HEK293 (cell line): ENCODE results near the gene CDT1.

Experiments used
- BCL11A ChIP-seq: fragments of 450-650 bp; formaldehyde crosslinking; IDR thresholded peaks from 2 replicates; pipeline ENCODE4 v1.5.1; 2016; ENCODE audit warnings: low read depth, missing biosample characterization, missing genetic modification characterization
- GLI2 ChIP-seq: fragments of 450-650 bp; formaldehyde crosslinking; IDR thresholded peaks from 2 replicates; pipeline ENCODE4; 2017; ENCODE audit warnings: missing biosample characterization, missing genetic modification characterization, low read depth, borderline replicate concordance
- KLF7 ChIP-seq: fragments of 450-650 bp; formaldehyde crosslinking; IDR thresholded peaks from 2 replicates; pipeline ENCODE4 v1.5.1; 2016; ENCODE audit warnings: missing biosample characterization, missing genetic modification characterization, borderline replicate concordance
- MYNN ChIP-seq: fragments of 450-650 bp; formaldehyde crosslinking; IDR thresholded peaks from 2 replicates; pipeline ENCODE4 v1.5.1; 2016; ENCODE audit warnings: missing biosample characterization, missing genetic modification characterization, borderline replicate concordance
- MZF1 ChIP-seq: fragments of 450-650 bp; formaldehyde crosslinking; IDR thresholded peaks from 2 replicates; pipeline ENCODE4 v1.5.1; 2017; ENCODE audit warnings: missing biosample characterization, missing genetic modification characterization, borderline replicate concordance
- WT1 ChIP-seq: fragments of 450-650 bp; formaldehyde crosslinking; IDR thresholded peaks from 2 replicates; pipeline ENCODE4 v1.5.1; 2016; ENCODE audit warnings: missing biosample characterization, missing genetic modification characterization
- ZBTB17 ChIP-seq: fragments of 450-650 bp; formaldehyde crosslinking; IDR thresholded peaks from 2 replicates; pipeline ENCODE4 v1.5.1; 2016; ENCODE audit warnings: missing biosample characterization, missing genetic modification characterization
- ZBTB6 ChIP-seq: fragments of 450-650 bp; formaldehyde crosslinking; IDR thresholded peaks from 2 replicates; pipeline ENCODE4 v1.5.1; 2017; ENCODE audit warnings: missing biosample characterization, missing genetic modification characterization
- ZFP41 ChIP-seq: fragments of 450-650 bp; formaldehyde crosslinking; IDR thresholded peaks from 2 replicates; pipeline ENCODE4 v1.5.1; 2016; ENCODE audit warnings: missing biosample characterization, missing genetic modification characterization, borderline replicate concordance
- ZFP69B ChIP-seq: fragments of 450-650 bp; formaldehyde crosslinking; IDR thresholded peaks from 2 replicates; pipeline ENCODE4 v1.5.1; 2016; ENCODE audit warnings: missing biosample characterization, missing genetic modification characterization
- ZNF112 ChIP-seq: fragments of 450-650 bp; formaldehyde crosslinking; IDR thresholded peaks from 2 replicates; pipeline ENCODE4 v1.5.0; 2017; ENCODE audit warnings: missing biosample characterization, missing genetic modification characterization
- ZNF121 ChIP-seq: fragments of 450-650 bp; formaldehyde crosslinking; IDR thresholded peaks from 2 replicates; pipeline ENCODE4 v1.5.1; 2016; ENCODE audit warnings: missing biosample characterization, missing genetic modification characterization
- ZNF138 ChIP-seq: fragments of 450-650 bp; formaldehyde crosslinking; IDR thresholded peaks from 2 replicates; pipeline ENCODE4 v1.5.1; 2016; ENCODE audit warnings: missing biosample characterization, missing genetic modification characterization, borderline replicate concordance
- ZNF175 ChIP-seq: fragments of 450-650 bp; formaldehyde crosslinking; IDR thresholded peaks from 2 replicates; pipeline ENCODE4 v1.5.1; 2016; ENCODE audit warnings: missing biosample characterization, missing genetic modification characterization
- ZNF302 ChIP-seq: fragments of 450-650 bp; formaldehyde crosslinking; IDR thresholded peaks from 2 replicates; pipeline ENCODE4 v1.5.1; 2016; ENCODE audit warnings: missing biosample characterization, missing genetic modification characterization, low read depth
- ZNF341 ChIP-seq: fragments of 450-650 bp; formaldehyde crosslinking; IDR thresholded peaks from 2 replicates; pipeline ENCODE4; 2016; ENCODE audit warnings: low read depth, missing biosample characterization, missing genetic modification characterization
- ZNF501 ChIP-seq: fragments of 450-650 bp; formaldehyde crosslinking; IDR thresholded peaks from 2 replicates; pipeline ENCODE4 v1.5.1; 2016; ENCODE audit warnings: missing biosample characterization, missing genetic modification characterization
- ZNF548 ChIP-seq: fragments of 450-650 bp; formaldehyde crosslinking; IDR thresholded peaks from 2 replicates; pipeline ENCODE4 v1.5.1; 2016; ENCODE audit warnings: missing biosample characterization, missing genetic modification characterization
- ZNF558 ChIP-seq: fragments of 450-650 bp; formaldehyde crosslinking; IDR thresholded peaks from 2 replicates; pipeline ENCODE4 v1.5.1; 2016; ENCODE audit warnings: missing biosample characterization, missing genetic modification characterization
- ZNF600 ChIP-seq: fragments of 450-650 bp; formaldehyde crosslinking; IDR thresholded peaks from 2 replicates; pipeline ENCODE4 v1.5.1; 2016; ENCODE audit warnings: missing biosample characterization, missing genetic modification characterization
- ZNF629 ChIP-seq: fragments of 450-650 bp; formaldehyde crosslinking; IDR thresholded peaks from 2 replicates; pipeline ENCODE4 v1.5.1; 2017; ENCODE audit warnings: missing biosample characterization, missing genetic modification characterization
- ZNF701 ChIP-seq: fragments of 450-650 bp; formaldehyde crosslinking; IDR thresholded peaks from 2 replicates; pipeline ENCODE4 v1.5.1; 2016; ENCODE audit warnings: missing biosample characterization, missing genetic modification characterization
- ZNF785 ChIP-seq: fragments of 450-650 bp; formaldehyde crosslinking; IDR thresholded peaks from 2 replicates; pipeline ENCODE4 v1.5.1; 2016; ENCODE audit warnings: missing biosample characterization, missing genetic modification characterization
- ZNF792 ChIP-seq: fragments of 450-650 bp; formaldehyde crosslinking; IDR thresholded peaks from 2 replicates; pipeline ENCODE4 v1.5.1; 2016; ENCODE audit warnings: missing biosample characterization, missing genetic modification characterization
- TF ChIP-seq, protein P1 (sequence below): fragments of 450-650 bp; formaldehyde crosslinking; IDR thresholded peaks from 2 replicates; pipeline ENCODE4 v1.5.1; 2016; ENCODE audit warnings: missing biosample characterization, missing genetic modification characterization, low read depth
- TF ChIP-seq, protein P2 (sequence below): fragments of 450-650 bp; formaldehyde crosslinking; IDR thresholded peaks from 2 replicates; pipeline ENCODE4 v1.5.1; 2017; ENCODE audit warnings: missing biosample characterization, mild to moderate bottlenecking, missing genetic modification characterization, moderate library complexity
- TF ChIP-seq, protein P3 (sequence below): fragments of 450-650 bp; formaldehyde crosslinking; IDR thresholded peaks from 2 replicates; pipeline ENCODE4 v1.5.1; 2016; ENCODE audit warnings: missing biosample characterization, missing genetic modification characterization
- TF ChIP-seq, protein P4 (sequence below): fragments of 450-650 bp; formaldehyde crosslinking; IDR thresholded peaks from 2 replicates; pipeline ENCODE4 v1.5.1; 2016; ENCODE audit warnings: missing biosample characterization, missing genetic modification characterization, borderline replicate concordance

CDT1 gene

GRCh38 chr16:88770461-88771293, 32.9 kb upstream of the CDT1 start (continued):
- TF ChIP-seq ZBTB6 (tag by site-specific recombination), result peak; percentile 72
- peak; percentile 54 for TF ChIP-seq WT1
- TF ChIP-seq ZNF558 (tag by site-specific recombination), result no peak
- no peak for TF ChIP-seq ZNF792 (tag by site-specific recombination)
- TF ChIP-seq ZNF121 (tag by site-specific recombination), result no peak
- TF ChIP-seq ZNF701 (tag by site-specific recombination), result no peak
- TF ChIP-seq MZF1 (tag by site-specific recombination), result no peak
- TF ChIP-seq MYNN (tag by site-specific recombination), result no peak
- TF ChIP-seq ZBTB17, result peak; percentile 86
- TF ChIP-seq ZNF629, result 0 out of 2 replicates have a peak, but pooled peaks have one; percentile 61
- no peak for TF ChIP-seq ZNF138
- no peak for TF ChIP-seq ZNF785 (tag by site-specific recombination)
- TF ChIP-seq ZNF600, result peak; percentile 96
- TF ChIP-seq, protein P1, sequence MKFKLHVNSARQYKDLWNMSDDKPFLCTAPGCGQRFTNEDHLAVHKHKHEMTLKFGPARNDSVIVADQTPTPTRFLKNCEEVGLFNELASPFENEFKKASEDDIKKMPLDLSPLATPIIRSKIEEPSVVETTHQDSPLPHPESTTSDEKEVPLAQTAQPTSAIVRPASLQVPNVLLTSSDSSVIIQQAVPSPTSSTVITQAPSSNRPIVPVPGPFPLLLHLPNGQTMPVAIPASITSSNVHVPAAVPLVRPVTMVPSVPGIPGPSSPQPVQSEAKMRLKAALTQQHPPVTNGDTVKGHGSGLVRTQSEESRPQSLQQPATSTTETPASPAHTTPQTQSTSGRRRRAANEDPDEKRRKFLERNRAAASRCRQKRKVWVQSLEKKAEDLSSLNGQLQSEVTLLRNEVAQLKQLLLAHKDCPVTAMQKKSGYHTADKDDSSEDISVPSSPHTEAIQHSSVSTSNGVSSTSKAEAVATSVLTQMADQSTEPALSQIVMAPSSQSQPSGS (tag by site-specific recombination), result no peak; the same call in 1 of the 2 replicates
- TF ChIP-seq, protein P2, sequence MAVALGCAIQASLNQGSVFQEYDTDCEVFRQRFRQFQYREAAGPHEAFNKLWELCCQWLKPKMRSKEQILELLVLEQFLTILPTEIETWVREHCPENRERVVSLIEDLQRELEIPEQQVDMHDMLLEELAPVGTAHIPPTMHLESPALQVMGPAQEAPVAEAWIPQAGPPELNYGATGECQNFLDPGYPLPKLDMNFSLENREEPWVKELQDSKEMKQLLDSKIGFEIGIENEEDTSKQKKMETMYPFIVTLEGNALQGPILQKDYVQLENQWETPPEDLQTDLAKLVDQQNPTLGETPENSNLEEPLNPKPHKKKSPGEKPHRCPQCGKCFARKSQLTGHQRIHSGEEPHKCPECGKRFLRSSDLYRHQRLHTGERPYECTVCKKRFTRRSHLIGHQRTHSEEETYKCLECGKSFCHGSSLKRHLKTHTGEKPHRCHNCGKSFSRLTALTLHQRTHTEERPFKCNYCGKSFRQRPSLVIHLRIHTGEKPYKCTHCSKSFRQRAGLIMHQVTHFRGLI (tag by site-specific recombination), result peak; percentile 49; the same call in 1 of the 2 replicates
- no peak for TF ChIP-seq ZNF302 (tag by site-specific recombination)
- TF ChIP-seq ZNF112, result no peak
- no peak; the same call in 1 of the 2 replicates for TF ChIP-seq KLF7 (tag by site-specific recombination)
- no peak; the same call in 1 of the 2 replicates for TF ChIP-seq ZNF341 (tag by site-specific recombination)
- TF ChIP-seq ZFP69B (tag by site-specific recombination), result peak; percentile 73; the same call in 1 of the 2 replicates
- TF ChIP-seq BCL11A (tag by site-specific recombination), result peak; percentile 81; the same call in 1 of the 2 replicates
- no peak for TF ChIP-seq ZNF501 (tag by site-specific recombination)
- no peak for TF ChIP-seq ZNF175 (tag by site-specific recombination)
- TF ChIP-seq, protein P3, sequence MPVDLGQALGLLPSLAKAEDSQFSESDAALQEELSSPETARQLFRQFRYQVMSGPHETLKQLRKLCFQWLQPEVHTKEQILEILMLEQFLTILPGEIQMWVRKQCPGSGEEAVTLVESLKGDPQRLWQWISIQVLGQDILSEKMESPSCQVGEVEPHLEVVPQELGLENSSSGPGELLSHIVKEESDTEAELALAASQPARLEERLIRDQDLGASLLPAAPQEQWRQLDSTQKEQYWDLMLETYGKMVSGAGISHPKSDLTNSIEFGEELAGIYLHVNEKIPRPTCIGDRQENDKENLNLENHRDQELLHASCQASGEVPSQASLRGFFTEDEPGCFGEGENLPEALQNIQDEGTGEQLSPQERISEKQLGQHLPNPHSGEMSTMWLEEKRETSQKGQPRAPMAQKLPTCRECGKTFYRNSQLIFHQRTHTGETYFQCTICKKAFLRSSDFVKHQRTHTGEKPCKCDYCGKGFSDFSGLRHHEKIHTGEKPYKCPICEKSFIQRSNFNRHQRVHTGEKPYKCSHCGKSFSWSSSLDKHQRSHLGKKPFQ, result no peak
- TF ChIP-seq, protein P4, sequence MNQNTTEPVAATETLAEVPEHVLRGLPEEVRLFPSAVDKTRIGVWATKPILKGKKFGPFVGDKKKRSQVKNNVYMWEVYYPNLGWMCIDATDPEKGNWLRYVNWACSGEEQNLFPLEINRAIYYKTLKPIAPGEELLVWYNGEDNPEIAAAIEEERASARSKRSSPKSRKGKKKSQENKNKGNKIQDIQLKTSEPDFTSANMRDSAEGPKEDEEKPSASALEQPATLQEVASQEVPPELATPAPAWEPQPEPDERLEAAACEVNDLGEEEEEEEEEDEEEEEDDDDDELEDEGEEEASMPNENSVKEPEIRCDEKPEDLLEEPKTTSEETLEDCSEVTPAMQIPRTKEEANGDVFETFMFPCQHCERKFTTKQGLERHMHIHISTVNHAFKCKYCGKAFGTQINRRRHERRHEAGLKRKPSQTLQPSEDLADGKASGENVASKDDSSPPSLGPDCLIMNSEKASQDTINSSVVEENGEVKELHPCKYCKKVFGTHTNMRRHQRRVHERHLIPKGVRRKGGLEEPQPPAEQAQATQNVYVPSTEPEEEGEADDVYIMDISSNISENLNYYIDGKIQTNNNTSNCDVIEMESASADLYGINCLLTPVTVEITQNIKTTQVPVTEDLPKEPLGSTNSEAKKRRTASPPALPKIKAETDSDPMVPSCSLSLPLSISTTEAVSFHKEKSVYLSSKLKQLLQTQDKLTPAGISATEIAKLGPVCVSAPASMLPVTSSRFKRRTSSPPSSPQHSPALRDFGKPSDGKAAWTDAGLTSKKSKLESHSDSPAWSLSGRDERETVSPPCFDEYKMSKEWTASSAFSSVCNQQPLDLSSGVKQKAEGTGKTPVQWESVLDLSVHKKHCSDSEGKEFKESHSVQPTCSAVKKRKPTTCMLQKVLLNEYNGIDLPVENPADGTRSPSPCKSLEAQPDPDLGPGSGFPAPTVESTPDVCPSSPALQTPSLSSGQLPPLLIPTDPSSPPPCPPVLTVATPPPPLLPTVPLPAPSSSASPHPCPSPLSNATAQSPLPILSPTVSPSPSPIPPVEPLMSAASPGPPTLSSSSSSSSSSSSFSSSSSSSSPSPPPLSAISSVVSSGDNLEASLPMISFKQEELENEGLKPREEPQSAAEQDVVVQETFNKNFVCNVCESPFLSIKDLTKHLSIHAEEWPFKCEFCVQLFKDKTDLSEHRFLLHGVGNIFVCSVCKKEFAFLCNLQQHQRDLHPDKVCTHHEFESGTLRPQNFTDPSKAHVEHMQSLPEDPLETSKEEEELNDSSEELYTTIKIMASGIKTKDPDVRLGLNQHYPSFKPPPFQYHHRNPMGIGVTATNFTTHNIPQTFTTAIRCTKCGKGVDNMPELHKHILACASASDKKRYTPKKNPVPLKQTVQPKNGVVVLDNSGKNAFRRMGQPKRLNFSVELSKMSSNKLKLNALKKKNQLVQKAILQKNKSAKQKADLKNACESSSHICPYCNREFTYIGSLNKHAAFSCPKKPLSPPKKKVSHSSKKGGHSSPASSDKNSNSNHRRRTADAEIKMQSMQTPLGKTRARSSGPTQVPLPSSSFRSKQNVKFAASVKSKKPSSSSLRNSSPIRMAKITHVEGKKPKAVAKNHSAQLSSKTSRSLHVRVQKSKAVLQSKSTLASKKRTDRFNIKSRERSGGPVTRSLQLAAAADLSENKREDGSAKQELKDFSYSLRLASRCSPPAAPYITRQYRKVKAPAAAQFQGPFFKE (tag by site-specific recombination), result no peak
- TF ChIP-seq ZFP41, result no peak
- TF ChIP-seq GLI2 (tag by site-specific recombination), result no peak
- no peak for TF ChIP-seq ZNF548 (tag by site-specific recombination)
